Measurements from ENCODE around the gene BPIFB4.

The BPIFB4 gene

GRCh38 chr20:33079259-33079658 lies at the start of gene BPIFB4:
Gene BPIFB4 (plus strand): TSS chr20:33079643. CDS start chr20:33081527, 1,884 bp downstream.
- TF ChIP-seq CTCF (conservative IDR thresholded peaks at IDR 0.05): no peak
- no peak for TF ChIP-seq ZFX (IDR thresholded peaks at IDR 0.05)
- H3K27ac ChIP-seq: no peak within 1 kb of the TSS

GRCh38 chr20:33030076-33030475 lies 49.4 kb upstream of the BPIFB4 start:
- no peak for TF ChIP-seq CTCF (conservative IDR thresholded peaks at IDR 0.05)
- no peak for TF ChIP-seq ZFX (IDR thresholded peaks at IDR 0.05)
- H3K27ac ChIP-seq: no peak overlapping the region

- no peak for TF ChIP-seq ZFX (IDR thresholded peaks at IDR 0.05)
- no peak for TF ChIP-seq CTCF (conservative IDR thresholded peaks at IDR 0.05)
- H3K27ac ChIP-seq: no peak overlapping the region
Measured at GRCh38 chr20:33030569-33030968, 48.9 kb upstream of the BPIFB4 start.

GRCh38 chr20:33031531-33031930 lies 47.9 kb upstream of the BPIFB4 start, which contains the start of gene BPIFB6:
Gene BPIFB6 (plus strand): TSS chr20:33031648. CDS start chr20:33031648, 0 bp downstream.
- no peak within 1 kb of the TSS for H3K27ac ChIP-seq
- TF ChIP-seq CTCF (conservative IDR thresholded peaks at IDR 0.05) (no peak), ZFX (IDR thresholded peaks at IDR 0.05) (no peak)

- no peak for TF ChIP-seq ZFX (IDR thresholded peaks at IDR 0.05)
- no peak for TF ChIP-seq CTCF (conservative IDR thresholded peaks at IDR 0.05)
Measured at GRCh38 chr20:33032555-33032954, 46.9 kb upstream of the BPIFB4 start.

GRCh38 chr20:33033381-33033780 lies 46.1 kb upstream of the BPIFB4 start:
- TF ChIP-seq ZFX (IDR thresholded peaks at IDR 0.05) (no peak), CTCF (conservative IDR thresholded peaks at IDR 0.05) (no peak)
- no peak overlapping the region for H3K27ac ChIP-seq

More at GRCh38 chr20:33032555-33032954, 46.9 kb upstream of the BPIFB4 start:
- no peak overlapping the region for H3K27ac ChIP-seq

- H3K27ac ChIP-seq: no peak overlapping the region
- TF ChIP-seq CTCF (conservative IDR thresholded peaks at IDR 0.05) (no peak), ZFX (IDR thresholded peaks at IDR 0.05) (no peak)
Measured at GRCh38 chr20:33034115-33034514, 45.3 kb upstream of the BPIFB4 start.
